GM23338 (cell line): ENCODE results near the gene CDR2. TPM values are rescaled to one million over a fixed set of nuclear protein-coding genes. Genes with fewer than 3 reads are reported as not detected.

Experiments used
- ATAC-seq: fragments of 200-7000 bp; cut with Tn5 transposase; 3 replicates; pipeline ENCODE4 v1.9.1; 2020
- DNase-seq: peaks from one replicate; pipeline ENCODE4 v3.0.0-alpha.2; 2015; ENCODE audit warnings: low spot score
- H2AFZ ChIP-seq: fragments of 200-600 bp; sonication (generic); 2 replicates; pipeline ENCODE4 v1.8.0; 2016; ENCODE audit warnings: antibody characterized with exemption, mild to moderate bottlenecking, moderate library complexity
- H3F3A ChIP-seq: fragments of 200-600 bp; sonication (generic); replicated peaks from 2 replicates; pipeline ENCODE4 v1.8.0; 2017; ENCODE audit warnings: antibody characterized with exemption, mixed run types, low read depth
- H3K27ac ChIP-seq: fragments of 200-600 bp; sonication (generic); 2 replicates; pipeline ENCODE4 v1.6.1; 2016; ENCODE audit warnings: low read depth
- H3K27me3 ChIP-seq: fragments of 200-600 bp; sonication (generic); 2 replicates; pipeline ENCODE4 v1.8.0; 2016; ENCODE audit warnings: mild to moderate bottlenecking, mixed run types, moderate library complexity; ENCODE audit not compliant: insufficient read depth
- H3K36me3 ChIP-seq: fragments of 200-600 bp; sonication (generic); 2 replicates; pipeline ENCODE4 v1.8.0; 2016; ENCODE audit warnings: mild to moderate bottlenecking; ENCODE audit not compliant: insufficient read depth
- H3K4me1 ChIP-seq: fragments of 200-600 bp; sonication (generic); 2 replicates; pipeline ENCODE4 v1.8.0; 2016; ENCODE audit warnings: mild to moderate bottlenecking, moderate library complexity; ENCODE audit not compliant: insufficient read depth
- H3K4me2 ChIP-seq: fragments of 200-600 bp; sonication (generic); 2 replicates; pipeline ENCODE4 v1.7.1; 2017; ENCODE audit warnings: mixed run types
- H3K4me3 ChIP-seq: fragments of 200-600 bp; sonication (generic); 2 replicates; pipeline ENCODE4 v1.6.1; 2016; ENCODE audit warnings: mixed run types
- H3K79me2 ChIP-seq: fragments of 200-600 bp; sonication (generic); replicated peaks from 2 replicates; pipeline ENCODE4 v1.8.0; 2017; ENCODE audit warnings: mild to moderate bottlenecking; ENCODE audit not compliant: insufficient read depth
- H3K9me2 ChIP-seq: fragments of 200-600 bp; sonication (generic); 2 replicates; pipeline ENCODE4 v1.8.0; 2017; ENCODE audit not compliant: insufficient read depth
- H4K20me1 ChIP-seq: fragments of 200-600 bp; sonication (generic); replicated peaks from 2 replicates; pipeline ENCODE4 v1.8.0; 2017; ENCODE audit warnings: mild to moderate bottlenecking; ENCODE audit not compliant: insufficient read depth
- H3K27ac Mint-ChIP-seq: 2 replicates; pipeline ENCODE4 v1.8.0; 2020; ENCODE audit warnings: inconsistent platforms, mild to moderate bottlenecking, moderate library complexity, mixed read lengths
- H3K27me3 Mint-ChIP-seq: 3 replicates; pipeline ENCODE4 v1.8.0; 2022; ENCODE audit warnings: low read depth, mild to moderate bottlenecking, moderate library complexity, mixed read lengths, inconsistent platforms; ENCODE audit not compliant: insufficient read depth, poor library complexity
- H3K36me3 Mint-ChIP-seq: 3 replicates; pipeline ENCODE4 v1.8.0; 2021; ENCODE audit warnings: low read depth, mild to moderate bottlenecking, inconsistent platforms, moderate library complexity, mixed read lengths
- H3K4me1 Mint-ChIP-seq: 3 replicates; pipeline ENCODE4 v1.8.0; 2020; ENCODE audit warnings: mild to moderate bottlenecking, inconsistent platforms, mixed read lengths
- H3K4me3 Mint-ChIP-seq: 3 replicates; pipeline ENCODE4 v1.8.0; 2021; ENCODE audit warnings: moderate library complexity, mild to moderate bottlenecking, inconsistent platforms, mixed read lengths
- H3K9me3 Mint-ChIP-seq: 3 replicates; pipeline ENCODE4 v1.8.0; 2020; ENCODE audit warnings: moderate library complexity, mild to moderate bottlenecking, inconsistent platforms, mixed read lengths
- CREB1 ChIP-seq: fragments of 250-450 bp; sonication (Bioruptor Pico); IDR thresholded peaks from 2 replicates; pipeline ENCODE4 v1.5.0; 2020; ENCODE audit warnings: low read depth, mild to moderate bottlenecking, moderate library complexity
- CTCF ChIP-seq, 2 experiments: fragments of 200-600 bp in 1 of 2; sonication (generic) in 1 of 2; conservative IDR thresholded peaks; 2 replicates each; pipeline versions ENCODE4 v1.5.1 to v1.6.1; 2016 to 2017; ENCODE audit warnings: antibody characterized with exemption in 2 of 2, low read depth in 2 of 2, mild to moderate bottlenecking in 2 of 2, moderate library complexity in 1 of 2
- ETS1 ChIP-seq: IDR thresholded peaks from 2 replicates; pipeline ENCODE4 v1.6.1; 2016; ENCODE audit warnings: antibody characterized with exemption
- EZH2 ChIP-seq: fragments of 200-600 bp; sonication (generic); IDR thresholded peaks from one replicate; pipeline ENCODE4 v1.8.0; 2017; ENCODE audit warnings: antibody characterized with exemption, mild to moderate bottlenecking, low read depth; ENCODE audit not compliant: unreplicated experiment
- EZH2phosphoT487 ChIP-seq: fragments of 200-600 bp; sonication (generic); IDR thresholded peaks from one replicate; pipeline ENCODE4 v1.8.1; 2018; ENCODE audit warnings: antibody characterized with exemption; ENCODE audit not compliant: unreplicated experiment
- JUNB ChIP-seq: IDR thresholded peaks from one replicate; pipeline ENCODE4 v1.6.1; 2016; ENCODE audit warnings: antibody characterized with exemption; ENCODE audit not compliant: unreplicated experiment
- NANOG ChIP-seq: IDR thresholded peaks from 2 replicates; pipeline ENCODE4 v1.6.1; 2016; ENCODE audit warnings: antibody characterized with exemption, borderline replicate concordance
- POLR2AphosphoS5 ChIP-seq: IDR thresholded peaks from 2 replicates; pipeline ENCODE4 v1.6.1; 2016; ENCODE audit warnings: antibody characterized with exemption, low read depth
- STAT1 ChIP-seq: IDR thresholded peaks from one replicate; pipeline ENCODE4 v1.6.1; 2016; ENCODE audit warnings: antibody characterized with exemption; ENCODE audit not compliant: unreplicated experiment
- ZNF114 ChIP-seq: fragments of 250-450 bp; sonication (Bioruptor Pico); IDR thresholded peaks from 2 replicates; pipeline ENCODE4 v1.5.0; 2020; ENCODE audit warnings: mild to moderate bottlenecking, moderate library complexity
- ZNF331 ChIP-seq: fragments of 250-450 bp; sonication (Bioruptor Pico); IDR thresholded peaks from 2 replicates; pipeline ENCODE4 v1.5.0; 2020; ENCODE audit warnings: low read depth, mild to moderate bottlenecking, moderate library complexity
- ZNF462 ChIP-seq: fragments of 250-450 bp; sonication (Bioruptor Pico); IDR thresholded peaks from 2 replicates; pipeline ENCODE4 v1.5.0; 2020; ENCODE audit warnings: mild to moderate bottlenecking, moderate library complexity
- polyA plus RNA-seq: library from polyadenylated mRNA; unstranded; fragments of >200 nt; fragmentation: Nextera tagmentation; extraction: Ambion mirVana; gene quantifications from 2 replicates; pipeline ENCODE4 v1.2.1, GENCODE V29; 2016
- total RNA-seq: library from RNA; depleted of rRNA; stranded (reverse); fragments of >200 nt; shearing (Covaris generic); gene quantifications from 2 replicates; pipeline ENCODE4 v1.2.3, GENCODE V29; 2014
- TF ChIP-seq, protein P1 (sequence below): IDR thresholded peaks from one replicate; pipeline ENCODE4 v1.6.1; 2018; ENCODE audit warnings: antibody characterized with exemption; ENCODE audit not compliant: unreplicated experiment

The CDR2 gene
- total and polyA plus RNA-seq, 2 experiments from 2014 or later, result 17.7 to 39.3 TPM

DNA sequence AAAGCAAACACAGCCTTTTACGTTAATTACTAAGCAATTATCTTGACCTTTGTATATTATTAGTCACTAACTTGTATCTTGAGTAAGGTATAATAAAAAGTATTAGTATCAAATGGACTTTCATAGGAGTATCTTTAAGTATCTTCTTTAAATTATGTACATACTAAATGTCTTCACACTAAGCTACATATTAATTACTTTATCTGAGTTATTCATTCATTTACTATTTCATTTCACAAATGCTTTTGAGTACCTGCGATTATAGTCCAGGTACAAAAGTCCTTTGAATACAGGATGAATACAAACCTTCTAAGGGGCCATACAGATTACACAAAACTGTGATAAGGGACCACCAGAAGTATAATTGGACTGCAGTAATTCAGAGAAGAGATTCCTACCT is 33.1 kb upstream of the CDR2 start:
- H3K27ac Mint-ChIP-seq, result no peak overlapping the region
- no peak for TF ChIP-seq ZNF114 (CRISPR knock-in tag)
- TF ChIP-seq NANOG, result no peak
- no peak for TF ChIP-seq EZH2
- no peak for TF ChIP-seq JUNB
- no peak for TF ChIP-seq ZNF331
- TF ChIP-seq CREB1 (CRISPR knock-in tag), result no peak
- no peak for TF ChIP-seq CTCF (conservative IDR thresholded peaks at IDR 0.05; ENCODE audit: low read depth in 2 of 2)
- no peak for TF ChIP-seq POLR2AphosphoS5
- no peak for TF ChIP-seq EZH2phosphoT487
- TF ChIP-seq ZNF462 (CRISPR knock-in tag), result no peak
- TF ChIP-seq ETS1, result no peak
- TF ChIP-seq, protein P1, sequence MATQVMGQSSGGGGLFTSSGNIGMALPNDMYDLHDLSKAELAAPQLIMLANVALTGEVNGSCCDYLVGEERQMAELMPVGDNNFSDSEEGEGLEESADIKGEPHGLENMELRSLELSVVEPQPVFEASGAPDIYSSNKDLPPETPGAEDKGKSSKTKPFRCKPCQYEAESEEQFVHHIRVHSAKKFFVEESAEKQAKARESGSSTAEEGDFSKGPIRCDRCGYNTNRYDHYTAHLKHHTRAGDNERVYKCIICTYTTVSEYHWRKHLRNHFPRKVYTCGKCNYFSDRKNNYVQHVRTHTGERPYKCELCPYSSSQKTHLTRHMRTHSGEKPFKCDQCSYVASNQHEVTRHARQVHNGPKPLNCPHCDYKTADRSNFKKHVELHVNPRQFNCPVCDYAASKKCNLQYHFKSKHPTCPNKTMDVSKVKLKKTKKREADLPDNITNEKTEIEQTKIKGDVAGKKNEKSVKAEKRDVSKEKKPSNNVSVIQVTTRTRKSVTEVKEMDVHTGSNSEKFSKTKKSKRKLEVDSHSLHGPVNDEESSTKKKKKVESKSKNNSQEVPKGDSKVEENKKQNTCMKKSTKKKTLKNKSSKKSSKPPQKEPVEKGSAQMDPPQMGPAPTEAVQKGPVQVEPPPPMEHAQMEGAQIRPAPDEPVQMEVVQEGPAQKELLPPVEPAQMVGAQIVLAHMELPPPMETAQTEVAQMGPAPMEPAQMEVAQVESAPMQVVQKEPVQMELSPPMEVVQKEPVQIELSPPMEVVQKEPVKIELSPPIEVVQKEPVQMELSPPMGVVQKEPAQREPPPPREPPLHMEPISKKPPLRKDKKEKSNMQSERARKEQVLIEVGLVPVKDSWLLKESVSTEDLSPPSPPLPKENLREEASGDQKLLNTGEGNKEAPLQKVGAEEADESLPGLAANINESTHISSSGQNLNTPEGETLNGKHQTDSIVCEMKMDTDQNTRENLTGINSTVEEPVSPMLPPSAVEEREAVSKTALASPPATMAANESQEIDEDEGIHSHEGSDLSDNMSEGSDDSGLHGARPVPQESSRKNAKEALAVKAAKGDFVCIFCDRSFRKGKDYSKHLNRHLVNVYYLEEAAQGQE, result no peak
- no peak for TF ChIP-seq STAT1
- H3K27me3 Mint-ChIP-seq, result no peaks in the 10 kb centered on the region
- H3K9me3 Mint-ChIP-seq, result no peaks in the 10 kb centered on the region; the same call in 2 of the 3 replicates
- Histone ChIP-seq H3K36me3 (no peaks in the 10 kb centered on the region), H3K27me3 (no peaks in the 10 kb centered on the region), H3K27ac (no peak overlapping the region), H3K79me2 (no peaks in the 10 kb centered on the region), H4K20me1 (no peaks in the 10 kb centered on the region; the same call in none of the 2 replicates), H3K4me3 (no peak overlapping the region), H2AFZ (no peak overlapping the region), H3K4me2 (no peak overlapping the region), H3K4me1 (no peaks in the 10 kb centered on the region), H3F3A (no peaks in the 10 kb centered on the region), H3K9me2 (no peaks in the 10 kb centered on the region)
- no peak for ATAC-seq
- DNase-seq, result no peak
- no peaks in the 10 kb centered on the region for H3K4me1 Mint-ChIP-seq
- no peak overlapping the region for H3K4me3 Mint-ChIP-seq
- no peaks in the 10 kb centered on the region for H3K36me3 Mint-ChIP-seq
